GM18499 (cell line): Measurements from ENCODE around the gene FBLIM1.

ENCODE experiments used
- ATAC-seq: cut with Tn5 transposase; IDR thresholded peaks from one replicate; pipeline ENCODE4 v1.9.1; 2021; ENCODE audit warnings: moderate number of reproducible peaks; ENCODE audit not compliant: insufficient read depth, unreplicated experiment

Gene FBLIM1

DNA sequence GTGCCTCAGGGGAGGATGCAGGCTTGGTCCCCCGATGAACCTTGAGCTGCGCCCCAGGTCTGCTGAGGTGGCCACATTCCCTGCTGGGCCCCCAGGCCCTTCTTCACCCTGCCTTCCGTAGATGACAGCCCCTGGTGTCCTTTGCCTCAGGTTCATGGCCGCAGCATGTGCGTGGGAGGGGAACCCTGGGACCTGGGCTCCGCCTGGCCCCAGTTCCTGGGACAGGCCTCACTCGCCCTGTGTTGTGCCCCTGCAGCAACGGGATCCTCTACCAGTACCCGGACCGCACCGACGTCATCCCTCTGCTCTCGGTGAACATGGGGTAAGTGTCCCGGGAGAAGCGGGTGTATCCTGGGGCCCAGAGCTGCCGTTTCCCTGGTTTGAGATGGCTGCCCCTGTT is 27.7 kb upstream of the FBLIM1 start:
- ATAC-seq: no peak

DNA sequence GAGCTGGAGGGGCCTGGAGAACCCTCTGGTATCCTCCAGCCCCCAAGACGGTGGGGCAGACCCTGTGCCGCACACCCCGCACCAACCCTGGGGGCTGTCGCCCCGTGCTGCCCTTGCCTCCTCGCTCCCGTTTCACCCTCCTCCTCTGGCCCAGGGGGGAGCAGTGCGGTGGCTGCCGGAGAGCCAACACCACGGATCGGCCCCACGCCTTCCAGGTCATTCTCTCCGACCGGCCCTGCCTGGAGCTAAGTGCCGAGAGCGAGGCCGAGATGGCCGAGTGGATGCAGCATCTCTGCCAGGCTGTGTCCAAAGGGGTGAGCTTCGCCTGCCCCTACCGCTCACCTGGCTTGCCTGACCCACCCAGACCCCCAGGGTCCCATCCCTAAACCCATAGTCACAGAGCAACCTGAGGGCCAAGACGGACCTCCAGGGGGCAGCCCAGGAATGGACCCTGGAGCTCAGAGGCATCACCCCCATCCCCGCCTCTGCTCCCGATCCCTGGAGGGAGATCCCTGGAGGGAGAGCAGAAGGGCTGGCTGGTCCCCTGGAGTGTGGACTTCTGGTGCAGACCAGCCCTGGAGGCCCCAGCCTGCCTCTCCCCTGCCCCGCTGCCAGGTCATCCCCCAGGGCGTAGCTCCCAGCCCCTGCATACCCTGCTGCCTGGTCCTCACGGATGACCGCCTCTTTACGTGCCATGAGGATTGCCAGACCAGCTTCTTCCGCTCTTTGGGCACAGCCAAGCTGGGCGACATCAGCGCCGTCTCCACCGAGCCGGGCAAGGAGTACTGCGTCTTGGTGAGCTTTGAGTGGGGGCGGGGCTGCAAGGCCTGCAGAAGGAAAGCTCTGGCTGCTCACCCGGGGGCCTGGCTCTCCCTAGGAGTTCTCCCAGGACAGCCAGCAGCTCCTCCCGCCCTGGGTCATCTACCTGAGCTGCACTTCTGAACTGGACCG is 26.6 kb upstream of the FBLIM1 start:
- ATAC-seq: no peak

DNA sequence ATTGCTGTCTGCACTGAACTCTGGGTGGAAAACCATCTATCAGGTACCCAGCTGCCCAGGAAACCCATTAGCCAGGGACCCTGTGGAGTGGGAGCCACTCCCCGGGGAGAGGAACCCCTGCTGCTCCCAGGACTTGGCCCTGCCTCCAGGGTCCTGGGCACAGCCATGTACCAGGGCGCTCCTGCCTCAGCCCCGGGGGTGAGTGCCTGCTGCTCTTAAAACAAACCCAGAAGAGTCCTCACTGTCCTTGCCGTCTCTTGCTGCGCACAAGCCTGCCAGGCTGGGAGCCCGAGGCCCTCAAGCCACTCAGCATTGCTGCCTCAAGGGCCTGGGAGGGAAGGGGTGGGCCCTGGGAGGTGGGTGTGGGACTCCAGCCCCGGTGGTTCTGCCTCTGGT is 25.9 kb upstream of the FBLIM1 start:
- ATAC-seq: no peak

DNA sequence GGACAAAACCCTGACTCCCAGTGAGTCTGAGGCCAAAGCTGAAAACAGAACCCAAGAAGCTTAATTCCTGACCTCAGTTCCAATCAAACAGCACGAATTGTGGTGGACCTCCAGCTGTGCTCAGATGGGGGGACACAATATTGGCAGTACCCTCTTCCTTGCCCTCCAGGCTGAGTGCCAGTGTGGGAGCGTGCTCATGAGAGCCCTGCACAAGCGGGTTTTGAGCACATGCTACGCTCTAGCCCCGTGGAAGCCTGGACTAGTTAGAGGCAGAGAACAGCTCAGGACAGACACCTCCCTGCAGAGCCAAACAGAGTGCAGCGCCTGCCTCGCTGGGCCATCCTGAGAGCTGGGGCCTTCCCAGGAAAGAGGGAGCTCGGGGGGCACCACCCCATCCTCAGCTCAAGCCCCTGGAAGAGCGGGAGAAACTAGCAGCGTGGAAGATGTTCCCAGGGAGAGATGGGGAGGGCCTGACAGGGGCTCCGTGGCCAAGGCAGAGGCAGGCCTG is 25.3 kb upstream of the FBLIM1 start:
- no peak for ATAC-seq

DNA sequence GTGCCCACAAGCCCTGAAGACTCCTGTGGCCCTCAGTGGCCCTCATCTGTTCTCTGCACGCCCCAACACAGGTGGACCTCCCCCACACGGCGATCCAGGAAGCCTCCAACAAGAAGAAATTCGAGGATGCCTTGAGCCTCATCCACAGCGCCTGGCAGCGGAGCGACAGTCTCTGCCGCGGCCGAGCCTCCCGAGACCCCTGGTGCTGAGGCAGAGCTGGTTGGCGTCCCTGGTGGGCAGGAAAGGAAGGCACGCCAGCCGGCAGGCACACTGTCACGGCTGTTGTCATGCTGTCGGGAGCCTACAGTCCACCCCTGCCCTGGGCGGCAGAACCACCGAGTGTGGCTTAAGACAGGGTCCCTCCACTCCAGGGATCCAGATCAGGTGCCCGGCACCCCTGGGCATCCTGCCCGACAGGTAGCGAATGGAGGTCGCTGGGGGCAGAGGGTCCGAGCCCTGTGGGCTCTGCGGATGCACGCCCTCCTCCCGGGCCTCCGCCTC is 24.8 kb upstream of the FBLIM1 start:
- ATAC-seq: no peak

DNA sequence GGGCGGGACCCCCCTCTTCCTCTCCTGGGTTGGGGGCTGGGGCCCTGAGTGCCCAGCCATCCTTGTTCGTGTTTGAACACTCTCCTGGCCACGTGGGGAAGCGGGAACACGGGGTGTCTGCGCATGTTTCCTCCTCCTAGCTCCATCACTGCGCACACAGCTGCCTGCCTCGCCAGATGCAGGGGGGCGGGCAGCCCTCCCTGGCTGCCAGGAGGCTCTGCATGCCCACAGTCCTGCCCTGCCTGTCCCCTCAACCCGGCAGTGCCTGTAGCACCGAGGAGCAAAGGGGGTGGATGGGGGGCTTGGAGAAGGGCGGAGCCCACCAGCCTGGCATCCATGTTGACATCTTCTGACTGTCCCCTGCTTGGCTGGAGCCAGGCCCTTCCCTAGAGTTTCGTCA is 24.3 kb upstream of the FBLIM1 start:
- ATAC-seq: no peak

DNA sequence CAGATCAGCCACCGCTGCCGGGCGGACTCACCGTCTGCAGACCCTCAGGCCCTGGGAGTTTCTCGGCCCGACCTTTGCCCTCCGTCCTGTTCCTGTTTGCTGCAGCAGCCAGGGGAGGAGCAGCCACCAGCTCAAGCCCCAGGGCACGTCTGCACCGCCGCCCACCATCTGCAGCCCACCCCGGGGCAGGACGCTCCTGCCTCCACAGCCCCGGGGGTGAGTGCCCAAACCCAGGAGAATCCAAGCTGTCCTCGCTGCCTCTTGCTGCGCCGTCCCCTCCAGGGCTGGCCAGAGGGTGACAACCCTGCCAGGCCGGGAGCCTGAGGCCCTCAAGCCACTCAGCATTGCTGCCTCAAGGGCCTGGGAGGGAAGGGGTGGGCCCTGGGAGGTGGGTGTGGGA is 23.7 kb upstream of the FBLIM1 start:
- no peak for ATAC-seq

DNA sequence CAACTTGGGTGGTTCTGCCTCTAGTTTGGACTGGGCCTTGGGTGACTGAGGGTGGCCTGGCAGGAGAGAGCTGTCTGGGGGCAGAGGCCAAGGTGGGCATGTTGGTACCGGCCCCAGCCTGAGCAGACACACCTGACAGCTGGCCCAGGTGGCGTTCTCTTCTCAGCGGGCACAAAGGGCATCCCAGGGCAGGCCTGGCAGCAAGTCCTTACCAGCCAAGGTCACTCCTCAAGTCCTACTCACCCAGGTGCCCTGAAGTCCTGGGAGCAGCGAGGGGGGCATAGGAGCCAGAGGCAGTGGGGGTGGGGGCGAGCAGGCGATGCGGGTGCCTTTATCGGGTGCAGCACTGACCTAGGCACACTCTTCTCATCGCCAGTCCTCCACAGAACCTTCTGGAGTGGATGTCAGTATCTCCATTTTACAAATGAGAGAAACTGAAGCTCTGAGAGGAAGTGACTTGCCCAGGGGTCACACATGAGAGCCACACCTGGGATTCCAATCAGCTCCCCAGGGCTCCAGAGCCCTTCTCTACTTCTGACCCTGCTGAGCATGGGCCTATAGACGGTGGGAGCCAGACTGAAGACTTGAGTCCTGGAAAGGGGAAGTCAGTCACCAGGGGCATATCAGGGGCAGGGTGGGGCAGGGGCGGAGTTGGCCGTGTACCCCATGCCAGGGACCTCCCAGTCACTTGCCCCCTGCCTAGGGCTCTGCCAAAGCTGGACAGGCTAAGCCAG is 23.1 kb upstream of the FBLIM1 start:
- ATAC-seq: no peak

DNA sequence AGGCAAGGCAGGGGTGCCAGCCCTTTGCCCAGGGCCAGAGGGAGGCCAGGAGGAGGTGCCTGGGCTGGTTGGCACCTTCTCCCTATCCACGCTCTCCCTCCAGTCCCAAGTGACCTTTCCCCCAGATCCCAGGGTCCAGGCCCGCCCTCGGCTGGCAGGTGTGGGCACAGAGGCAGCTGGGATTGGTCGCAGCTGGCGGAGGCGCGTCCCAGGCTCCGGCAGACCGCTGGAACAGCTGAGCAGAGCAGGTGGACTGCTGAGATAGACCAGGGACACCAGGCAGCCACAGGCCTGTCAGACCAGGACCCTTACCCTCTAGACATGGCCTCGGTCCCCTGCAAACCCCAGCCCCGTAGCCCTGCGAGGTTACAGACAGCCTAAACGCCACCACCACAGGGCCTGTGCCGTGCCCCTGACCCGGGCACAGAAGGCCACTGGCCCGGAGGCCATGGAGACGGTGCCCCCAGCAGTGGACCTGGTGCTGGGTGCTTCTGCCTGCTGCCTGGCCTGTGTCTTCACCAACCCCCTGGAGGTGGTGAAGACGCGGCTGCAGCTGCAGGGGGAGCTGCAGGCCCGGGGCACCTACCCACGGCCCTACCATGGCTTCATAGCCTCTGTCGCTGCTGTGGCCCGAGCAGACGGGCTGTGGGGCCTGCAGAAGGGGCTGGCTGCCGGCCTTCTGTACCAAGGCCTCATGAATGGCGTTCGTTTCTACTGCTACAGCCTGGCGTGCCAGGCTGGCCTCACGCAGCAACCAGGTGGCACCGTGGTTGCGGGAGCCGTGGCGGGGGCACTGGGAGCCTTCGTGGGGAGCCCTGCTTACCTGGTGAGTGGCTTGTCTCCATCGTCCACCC is 22.3 kb upstream of the FBLIM1 start, which contains the start of gene SLC25A34:
TSS of gene SLC25A34 (plus strand) at position 221 of the 854 bp plus-strand sequence. CDS start at position 449, 228 bp downstream.
- ATAC-seq: no peak

DNA sequence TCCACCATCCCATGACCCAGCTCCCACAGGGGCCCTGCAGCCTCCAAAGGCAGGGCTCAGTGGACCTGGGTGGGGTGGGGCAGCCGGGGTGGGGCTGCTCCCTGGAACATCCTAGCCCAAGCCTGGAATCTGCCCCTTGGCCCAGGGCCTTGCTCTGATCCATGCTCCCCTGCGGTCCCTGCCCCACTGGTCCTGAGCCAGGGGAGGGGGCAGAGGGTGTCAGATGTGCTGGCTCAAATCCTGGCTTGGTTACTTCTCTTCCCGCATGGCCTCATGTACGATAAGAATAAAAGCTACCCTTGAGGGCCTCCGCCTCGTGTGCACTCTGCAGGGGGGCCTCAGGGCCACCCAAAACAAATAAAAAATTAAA is 21.7 kb upstream of the FBLIM1 start:
- no peak for ATAC-seq

DNA sequence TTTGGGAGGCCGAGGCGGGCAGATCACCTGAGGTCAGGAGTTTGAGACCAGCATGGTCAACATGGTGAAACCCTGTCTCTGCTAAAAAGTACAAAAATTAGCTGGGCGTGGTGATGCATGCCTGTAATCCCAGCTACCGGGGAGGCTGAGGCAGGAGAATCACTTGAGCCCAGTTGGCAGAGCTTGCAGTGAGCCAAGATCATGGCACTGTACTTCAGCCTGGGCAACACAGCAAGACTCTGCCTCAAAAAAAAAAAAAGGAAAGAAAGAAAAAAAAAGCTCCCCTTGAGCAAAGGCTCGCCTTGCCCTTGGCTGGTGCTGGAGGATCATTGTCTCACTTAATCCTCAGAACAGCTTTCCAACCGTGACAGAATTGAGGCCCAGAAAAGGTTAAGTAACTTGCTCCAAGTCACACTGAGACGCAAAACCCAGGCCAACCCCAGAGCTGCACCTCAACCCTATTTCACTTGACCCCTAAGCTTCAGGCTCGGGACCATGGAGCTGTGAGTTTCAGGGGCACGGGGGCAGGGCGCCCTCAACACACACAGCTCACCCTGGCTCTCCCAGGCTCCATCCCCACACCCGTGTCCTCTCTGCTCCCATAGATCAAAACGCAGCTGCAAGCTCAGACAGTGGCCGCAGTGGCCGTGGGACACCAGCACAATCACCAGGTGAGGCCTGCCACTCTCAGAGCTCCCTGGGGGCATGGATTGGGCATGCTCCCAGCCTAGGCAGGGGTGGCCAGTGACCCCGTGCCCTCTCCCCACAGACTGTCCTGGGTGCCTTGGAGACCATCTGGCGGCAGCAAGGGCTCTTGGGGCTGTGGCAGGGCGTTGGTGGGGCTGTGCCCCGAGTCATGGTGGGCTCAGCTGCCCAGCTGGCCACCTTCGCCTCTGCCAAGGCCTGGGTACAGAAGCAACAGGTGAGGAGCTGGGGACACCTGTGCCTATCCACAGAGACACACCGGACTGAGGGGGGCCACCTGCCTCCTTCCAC is 21.0 kb upstream of the FBLIM1 start:
- ATAC-seq: no peak

DNA sequence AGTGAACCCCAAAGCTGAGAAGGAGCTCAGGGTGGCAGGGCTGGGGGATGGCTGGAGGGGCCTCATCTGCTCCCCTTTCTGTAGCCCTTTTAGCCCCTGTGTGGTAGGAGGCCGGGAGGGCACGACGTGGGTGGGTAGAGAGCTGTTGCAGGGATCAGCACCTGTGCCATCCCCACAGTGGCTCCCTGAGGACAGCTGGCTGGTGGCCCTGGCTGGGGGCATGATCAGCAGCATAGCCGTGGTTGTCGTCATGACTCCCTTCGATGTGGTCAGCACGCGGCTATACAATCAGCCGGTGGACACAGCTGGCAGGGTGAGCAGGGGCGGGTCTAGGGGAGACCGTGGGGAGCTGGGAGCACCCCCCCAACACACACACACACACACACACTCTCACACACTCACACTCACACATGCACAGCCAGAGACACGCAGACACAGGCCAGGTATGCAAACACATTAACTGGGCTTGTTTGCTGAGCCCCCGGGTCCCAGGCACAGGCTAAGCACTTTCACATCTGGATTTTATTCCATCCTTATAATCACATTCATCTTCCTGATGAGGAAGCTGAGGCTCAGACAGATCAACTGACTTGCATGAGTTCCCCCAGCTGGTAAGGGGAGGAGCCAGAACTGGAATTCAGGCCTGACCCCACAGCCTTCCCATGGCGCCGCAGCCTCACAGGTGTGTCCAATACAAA is 20.0 kb upstream of the FBLIM1 start:
- ATAC-seq: no peak

DNA sequence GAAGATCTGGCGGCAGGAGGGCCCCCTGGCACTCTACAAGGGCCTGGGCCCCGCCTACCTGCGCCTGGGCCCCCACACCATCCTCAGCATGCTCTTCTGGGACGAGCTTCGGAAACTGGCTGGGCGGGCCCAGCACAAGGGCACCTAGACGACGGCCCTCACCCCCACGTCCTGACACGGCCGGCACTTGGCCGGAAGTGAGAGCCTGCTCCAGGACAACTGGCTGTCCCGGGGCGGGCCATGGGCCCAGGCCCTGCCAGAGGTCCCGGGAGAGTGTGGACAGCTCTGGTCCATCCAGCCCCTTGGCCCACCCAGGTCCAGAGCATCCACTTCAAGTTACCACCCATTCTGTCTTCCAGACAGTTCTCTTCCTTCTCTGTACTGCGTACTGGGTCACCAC is 19.3 kb upstream of the FBLIM1 start:
- ATAC-seq: no peak

DNA sequence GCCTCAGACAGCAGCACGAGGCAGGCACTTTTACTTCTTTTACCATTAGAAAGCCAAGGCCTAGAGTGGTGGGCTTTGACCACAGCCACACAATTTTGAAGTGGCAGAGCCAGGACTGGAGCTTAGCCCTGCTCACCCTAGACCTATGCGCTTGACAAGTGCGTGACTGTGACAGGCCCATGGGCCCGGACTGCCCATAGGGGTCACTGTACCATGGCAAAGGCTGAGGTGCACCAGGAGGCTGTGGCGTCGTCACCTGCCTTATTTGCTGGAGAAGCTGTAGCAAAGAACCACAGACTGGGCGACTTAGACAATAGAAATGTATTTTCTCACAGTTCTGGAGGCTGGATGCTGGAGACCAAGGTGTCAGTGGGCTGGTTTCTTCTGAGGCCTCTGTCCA is 18.9 kb upstream of the FBLIM1 start:
- ATAC-seq: no peak

DNA sequence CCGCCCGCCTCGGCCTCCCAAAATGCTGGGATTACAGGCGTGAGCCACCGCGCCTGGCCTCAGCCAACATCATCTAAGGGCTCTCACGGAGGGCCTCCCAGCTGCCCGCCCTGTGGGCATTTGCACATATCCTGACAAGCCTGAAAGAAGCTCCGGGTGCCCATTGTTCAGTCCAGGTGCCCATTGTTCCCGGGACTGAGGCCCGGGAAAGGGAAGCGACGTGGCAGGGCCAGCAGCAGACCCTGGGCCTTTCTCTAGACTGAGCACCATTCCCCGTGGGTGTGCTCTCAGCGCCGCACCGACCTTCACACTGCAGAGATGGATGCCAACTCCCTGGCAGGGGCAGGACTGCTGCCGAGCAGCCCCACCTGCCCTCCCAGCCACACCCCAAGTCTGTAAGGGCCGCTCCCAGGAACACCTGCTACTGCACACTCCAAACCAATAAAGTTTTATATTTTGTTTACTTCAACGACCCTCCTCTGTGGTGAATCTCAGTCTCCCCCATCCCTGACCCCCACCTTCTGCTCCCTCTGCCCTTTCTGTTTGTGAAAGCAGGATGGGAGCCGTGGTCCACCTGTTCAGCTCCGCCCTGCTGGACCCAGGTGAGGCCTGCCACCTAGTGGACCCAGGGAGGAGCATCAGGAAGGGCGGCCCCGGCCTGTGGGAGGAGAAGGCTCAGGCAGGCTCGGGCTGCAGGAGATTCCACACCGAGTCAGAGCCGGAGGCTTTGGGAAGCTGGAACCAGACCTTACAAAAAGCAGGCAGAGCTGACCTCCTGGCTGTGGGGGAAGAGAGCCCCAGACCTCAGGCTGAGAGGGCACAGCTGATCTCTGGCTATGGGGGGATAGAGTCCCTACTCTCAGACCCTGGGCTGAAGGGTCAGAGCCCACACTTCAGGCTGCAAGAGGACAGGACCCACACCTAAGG is 17.4 kb upstream of the FBLIM1 start:
- ATAC-seq: no peak

DNA sequence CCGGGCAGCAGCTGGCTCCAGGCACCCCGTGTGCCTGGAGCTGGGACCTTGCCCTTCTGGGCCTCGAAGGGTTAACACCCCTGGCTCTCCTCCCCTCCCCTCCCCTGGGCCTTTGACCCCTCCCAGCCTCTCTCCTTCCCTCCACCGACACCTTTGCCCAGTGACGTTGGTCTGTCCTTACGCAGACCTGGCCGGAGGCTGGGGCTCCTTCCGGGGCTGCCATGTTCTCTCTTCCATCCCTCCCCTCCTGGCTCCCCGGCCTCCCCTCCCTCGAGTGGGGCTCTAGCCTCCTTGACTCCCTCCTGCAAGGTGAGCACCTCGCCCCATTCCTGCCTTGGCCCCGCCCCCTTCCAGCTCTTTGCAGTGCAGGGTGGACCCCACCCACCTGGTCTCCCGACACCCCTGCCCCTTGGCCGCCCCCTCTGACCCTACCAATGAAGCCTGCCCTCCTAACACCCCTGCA is 16.2 kb upstream of the FBLIM1 start, which contains the start of gene TMEM82:
TSS of gene TMEM82 (plus strand) at position 161 of the 463 bp plus-strand sequence. CDS start at position 222, 61 bp downstream.
- ATAC-seq: no peak

DNA sequence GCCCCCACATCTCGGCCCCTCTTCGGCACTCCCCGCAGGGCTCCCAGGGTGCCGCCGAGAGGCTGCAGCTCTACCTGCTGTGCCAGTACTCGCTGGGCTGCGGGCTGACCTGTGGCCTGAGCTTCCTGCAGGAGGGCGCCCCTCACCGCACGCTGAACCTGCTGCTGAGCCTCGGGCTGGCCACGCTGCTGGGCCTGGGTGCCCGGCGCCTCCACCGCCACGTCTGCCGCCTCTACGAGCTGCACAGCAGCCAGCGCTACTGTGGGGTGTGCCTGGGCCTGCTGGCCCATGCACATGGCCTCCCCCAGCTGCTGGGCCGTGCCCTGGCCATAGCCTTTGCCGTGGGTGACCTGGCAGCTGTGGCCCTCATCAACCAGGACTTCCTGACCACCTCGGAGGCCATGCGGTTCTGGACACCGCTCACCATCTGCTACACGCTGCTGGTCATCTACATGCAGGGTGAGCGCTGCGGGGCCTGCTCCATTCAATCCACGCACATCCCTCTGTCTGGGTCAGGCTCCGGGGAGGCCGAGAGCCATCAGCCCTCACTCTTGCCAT is 14.4 kb upstream of the FBLIM1 start:
- no peak for ATAC-seq
